Gastroesophageal sphincter (tissue), 4 donors: ENCODE data around the gene GPR18. TPM values are rescaled to one million over a fixed set of nuclear protein-coding genes. Genes with fewer than 3 reads are reported as not detected.

Source experiments
- ATAC-seq: fragments of 150-250 bp; one replicate; pipeline ENCODE4 v1.9.1; 2016; ENCODE audit warnings: mild to moderate bottlenecking, moderate library complexity
- H3K27ac ChIP-seq, 4 donors: fragments of 200-600 bp; sonication (generic) in 3 of 4; 1 replicate in 3 of 4; 2 replicates in 1 of 4; pipeline ENCODE4 v1.5.1; 2016 to 2019
- H3K27me3 ChIP-seq: fragments of 200-600 bp; sonication (generic); one replicate; pipeline ENCODE4 v1.5.1; 2019
- H3K36me3 ChIP-seq, 2 donors: fragments of 200-600 bp; sonication (generic); one replicate each; pipeline ENCODE4 v1.5.1; 2019; ENCODE audit warnings: control low read depth in 1 of 2
- H3K4me1 ChIP-seq, 3 donors: fragments of 200-600 bp; sonication (generic); 1 replicate in 2 of 3; 2 replicates in 1 of 3; pipeline ENCODE4 v1.5.1; 2016 to 2019; ENCODE audit warnings: control low read depth in 2 of 3
- H3K4me3 ChIP-seq, 2 donors: fragments of 200-600 bp; sonication (generic); one replicate each; pipeline ENCODE4 v1.5.1; 2019; ENCODE audit warnings: mild to moderate bottlenecking in 1 of 2, moderate library complexity in 1 of 2
- H3K9me3 ChIP-seq, 3 donors: fragments of 200-600 bp; sonication (generic); one replicate each; pipeline ENCODE4 v1.5.1; 2017 to 2019; ENCODE audit warnings: control low read depth in 2 of 3
- EP300 ChIP-seq: sonication (generic); formaldehyde crosslinking; IDR thresholded peaks from one replicate; pipeline ENCODE4 v1.6.1; 2017; ENCODE audit warnings: antibody characterized with exemption, mild to moderate bottlenecking
- POLR2A ChIP-seq, 2 donors: fragments of 450-650 bp; IDR thresholded peaks; one replicate each; pipeline ENCODE4 v1.6.1; 2017; ENCODE audit warnings: antibody characterized with exemption in 2 of 2, mild to moderate bottlenecking in 2 of 2, moderate library complexity in 1 of 2
- POLR2AphosphoS5 ChIP-seq: sonication (generic); formaldehyde crosslinking; IDR thresholded peaks from one replicate; pipeline ENCODE4 v1.6.1; 2017; ENCODE audit warnings: antibody characterized with exemption
- WGBS, 2 donors: methylation state at CpG; one replicate each; pipeline ENCODE4 v1.1.5; 2018; ENCODE audit warnings: low coverage in 1 of 2; 5-methylcytosine and 5-hydroxymethylcytosine counted together
- total RNA-seq, 4 donors: library from RNA; depleted of rRNA; stranded (reverse); fragments of >200 nt; gene quantifications; one replicate each; pipeline ENCODE4 v1.1.0, GENCODE V29; 2016
- TF ChIP-seq, protein P1 (sequence below), 4 experiments: fragments of 200-600 bp in 2 of 4; fragments of 450-650 bp in 2 of 4; sonication (generic) in 1 of 4; IDR thresholded peaks; one replicate each; pipeline ENCODE4 v1.5.1; 2017 to 2019; ENCODE audit warnings: antibody characterized with exemption in 4 of 4, mild to moderate bottlenecking in 2 of 4, moderate library complexity in 2 of 4

Gene GPR18
- total RNA-seq, 4 donors from 2014 or later = not detected

DNA sequence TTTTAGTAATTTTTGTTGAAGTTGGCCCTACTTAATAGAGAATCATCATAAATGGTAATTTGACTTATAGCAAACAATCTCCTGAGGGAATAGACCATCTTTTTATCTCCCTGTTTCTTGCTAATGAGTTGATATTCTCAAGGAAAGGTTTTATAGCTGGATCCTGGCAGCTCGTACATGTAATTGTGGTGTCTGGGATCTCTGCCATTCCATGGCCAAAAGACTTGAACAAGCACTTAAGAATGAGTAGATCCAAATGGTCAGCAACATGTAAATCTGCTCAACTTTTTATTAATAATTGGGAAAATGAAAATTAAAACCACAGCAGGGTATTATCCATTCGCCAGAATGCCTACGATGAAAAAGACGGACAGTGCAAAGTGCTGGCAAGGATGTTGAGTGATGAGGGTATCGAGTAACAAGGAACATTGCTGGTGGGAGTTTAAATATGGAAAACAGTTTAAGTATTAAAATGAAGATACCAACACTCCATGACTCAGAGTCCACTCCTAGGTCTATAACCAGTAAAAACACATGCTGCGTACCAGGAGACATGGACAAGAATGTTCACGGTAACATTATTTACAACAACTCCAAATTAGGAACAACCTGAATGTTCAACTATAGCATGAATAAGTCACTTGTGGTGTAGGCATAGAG is 5.1 kb upstream of the GPR18 start:
- TF ChIP-seq, protein P1, sequence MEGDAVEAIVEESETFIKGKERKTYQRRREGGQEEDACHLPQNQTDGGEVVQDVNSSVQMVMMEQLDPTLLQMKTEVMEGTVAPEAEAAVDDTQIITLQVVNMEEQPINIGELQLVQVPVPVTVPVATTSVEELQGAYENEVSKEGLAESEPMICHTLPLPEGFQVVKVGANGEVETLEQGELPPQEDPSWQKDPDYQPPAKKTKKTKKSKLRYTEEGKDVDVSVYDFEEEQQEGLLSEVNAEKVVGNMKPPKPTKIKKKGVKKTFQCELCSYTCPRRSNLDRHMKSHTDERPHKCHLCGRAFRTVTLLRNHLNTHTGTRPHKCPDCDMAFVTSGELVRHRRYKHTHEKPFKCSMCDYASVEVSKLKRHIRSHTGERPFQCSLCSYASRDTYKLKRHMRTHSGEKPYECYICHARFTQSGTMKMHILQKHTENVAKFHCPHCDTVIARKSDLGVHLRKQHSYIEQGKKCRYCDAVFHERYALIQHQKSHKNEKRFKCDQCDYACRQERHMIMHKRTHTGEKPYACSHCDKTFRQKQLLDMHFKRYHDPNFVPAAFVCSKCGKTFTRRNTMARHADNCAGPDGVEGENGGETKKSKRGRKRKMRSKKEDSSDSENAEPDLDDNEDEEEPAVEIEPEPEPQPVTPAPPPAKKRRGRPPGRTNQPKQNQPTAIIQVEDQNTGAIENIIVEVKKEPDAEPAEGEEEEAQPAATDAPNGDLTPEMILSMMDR (IDR thresholded peaks at IDR 0.05) = no peak
- Histone ChIP-seq H3K27me3 (no peaks in the 10 kb centered on the region), H3K9me3 (no peaks in the 10 kb centered on the region), H3K27ac (no peak overlapping the region), H3K4me3 (no peak overlapping the region), H3K4me1 (no peaks in the 10 kb centered on the region), H3K36me3 (peaks cover 0 to 13% of the 10 kb centered on the region in 2 donors)
- no peak for ATAC-seq
- WGBS, 2 donors = 70 to 84% methylated on average over 6 to 7 of the region's 7 CpGs

DNA sequence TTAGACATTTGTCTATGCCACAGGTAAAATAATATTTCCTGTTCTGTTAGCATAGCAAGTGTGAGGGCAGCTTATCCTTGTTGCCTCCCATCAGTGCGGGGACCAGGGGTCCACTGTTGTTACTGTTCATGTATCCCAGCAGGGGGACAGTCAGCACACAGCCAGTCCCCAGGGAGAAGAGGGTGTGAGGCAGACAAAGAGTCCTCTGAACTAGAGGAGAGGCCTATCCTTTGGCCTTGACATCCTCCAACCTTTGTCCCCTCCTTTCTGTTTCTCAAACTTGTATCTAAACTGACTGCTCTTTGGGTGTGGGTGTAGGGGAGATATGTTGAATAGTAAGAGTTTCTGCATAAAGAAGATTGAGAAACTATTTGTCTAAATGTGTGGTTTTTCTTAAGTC is 2.9 kb upstream of the GPR18 start:
- Histone ChIP-seq H3K27me3 (no peaks in the 10 kb centered on the region), H3K4me1 (no peaks in the 10 kb centered on the region), H3K27ac (no peak overlapping the region), H3K9me3 (no peaks in the 10 kb centered on the region), H3K36me3 (peaks cover 0 to 6% of the 10 kb centered on the region in 2 donors), H3K4me3 (no peak overlapping the region)
- no peak for ATAC-seq
- WGBS, 2 donors = 79 to 100% methylated on average over 1 of the region's 1 CpG
- TF ChIP-seq EP300 (no peak), POLR2AphosphoS5 (no peak)

DNA sequence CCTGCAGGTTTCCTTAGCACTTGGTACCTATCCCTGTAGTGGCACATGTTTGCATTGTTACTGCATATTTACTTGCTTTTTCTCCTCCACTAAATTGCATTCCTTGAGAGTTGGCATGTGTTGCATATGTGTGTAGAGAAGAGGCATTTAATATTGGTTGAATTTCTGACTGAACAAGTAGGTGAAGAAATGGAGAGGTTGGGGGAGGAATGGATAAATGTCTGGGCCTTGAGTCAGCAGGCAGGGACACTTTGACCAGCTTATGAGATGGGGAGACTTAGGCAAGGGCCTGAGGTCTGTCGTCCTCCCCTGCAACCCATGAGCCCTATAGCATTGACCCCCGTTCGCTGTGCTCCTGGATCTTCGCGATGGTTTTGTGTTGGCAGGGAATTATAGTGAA is 2.0 kb upstream of the GPR18 start:
- WGBS, 2 donors = 89% methylated on average over 5 of the region's 5 CpGs; no CpG with 5 or more reads in 1 of the 2 donors
- H3K27me3 ChIP-seq = no peaks in the 10 kb centered on the region
- H3K36me3 ChIP-seq = peaks cover 0 to 8% of the 10 kb centered on the region in 2 donors
- no peaks in the 10 kb centered on the region for H3K9me3 ChIP-seq
- ATAC-seq = no peak
- no peaks in the 10 kb centered on the region for H3K4me1 ChIP-seq
- TF ChIP-seq EP300 = no peak
- no peak for TF ChIP-seq POLR2A (IDR thresholded peaks at IDR 0.05)
- TF ChIP-seq POLR2AphosphoS5 = no peak
- TF ChIP-seq, protein P1 (IDR thresholded peaks at IDR 0.05) = no peak
- H3K4me3 ChIP-seq = no peak overlapping the region
- H3K27ac ChIP-seq = no peak overlapping the region

DNA sequence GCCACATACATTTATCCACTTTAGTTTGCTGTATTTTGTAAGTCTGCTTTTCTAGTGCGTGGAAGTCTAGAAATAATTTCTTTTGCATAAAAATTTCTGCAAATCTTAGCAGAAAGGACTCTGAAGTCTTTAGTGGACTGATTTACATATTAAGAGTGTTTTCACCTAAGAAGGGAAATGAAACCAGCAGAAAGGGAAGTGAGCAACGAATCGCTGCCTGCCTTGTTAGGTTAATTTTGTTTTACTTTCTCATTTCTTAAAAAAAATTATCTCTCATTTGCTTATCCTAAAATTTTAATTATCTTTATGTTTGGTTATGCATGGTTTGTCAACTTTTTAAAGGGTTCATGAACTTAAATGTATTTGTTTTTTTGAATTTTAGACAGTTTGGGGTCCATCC is 767 bp upstream of the GPR18 start:
- no peak for ATAC-seq
- Histone ChIP-seq H3K27ac (peak overlapping the region in 1 of 4 donors; percentile 6), H3K9me3 (no peaks in the 10 kb centered on the region), H3K4me1 (no peaks in the 10 kb centered on the region), H3K27me3 (no peaks in the 10 kb centered on the region), H3K4me3 (no peak overlapping the region), H3K36me3 (peaks cover 0 to 13% of the 10 kb centered on the region in 2 donors)
- TF ChIP-seq POLR2A (IDR thresholded peaks at IDR 0.05) = no peak
- TF ChIP-seq POLR2AphosphoS5 = no peak
- TF ChIP-seq, protein P1 (IDR thresholded peaks at IDR 0.05) = no peak
- no peak for TF ChIP-seq EP300
- WGBS, 2 donors = 71 to 77% methylated on average over 3 of the region's 3 CpGs

DNA sequence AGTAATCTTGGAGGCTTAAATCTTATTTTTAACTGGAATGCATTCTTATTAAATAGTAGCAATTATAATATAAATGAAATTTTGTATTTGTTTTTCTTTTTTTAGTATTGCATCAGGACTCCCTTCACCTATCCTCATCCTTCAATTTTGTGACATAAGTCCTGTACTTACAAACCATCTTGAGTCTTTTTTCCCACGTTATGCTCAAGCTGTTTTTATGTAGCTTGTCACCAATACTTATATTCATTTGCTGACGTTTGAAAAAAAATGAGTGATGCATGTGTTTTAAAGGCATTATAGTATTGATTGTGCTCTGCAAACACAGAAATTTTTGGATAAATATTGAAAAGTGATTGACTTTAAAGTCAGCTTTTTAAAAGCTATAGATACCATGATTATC is 888 bp downstream of the GPR18 start:
- ATAC-seq = no peak
- no peak overlapping the region for H3K4me3 ChIP-seq
- WGBS, 2 donors = 73 to 82% methylated on average over 2 of the region's 2 CpGs
- H3K27me3 ChIP-seq = no peaks in the 10 kb centered on the region
- TF ChIP-seq EP300 = no peak
- TF ChIP-seq, protein P1 (IDR thresholded peaks at IDR 0.05) = no peak
- TF ChIP-seq POLR2AphosphoS5 = no peak
- no peak for TF ChIP-seq POLR2A (IDR thresholded peaks at IDR 0.05)
- H3K27ac ChIP-seq = no peak overlapping the region
- no peaks in the 10 kb centered on the region for H3K4me1 ChIP-seq
- H3K36me3 ChIP-seq = peaks cover 0 to 13% of the 10 kb centered on the region in 2 donors
- H3K9me3 ChIP-seq = no peaks in the 10 kb centered on the region
